Right lobe of liver (tissue), 4 donors: ENCODE data around the gene CEP85L.

Experiments
- CTCF ChIP-seq, 4 donors: fragments of 200-600 bp in 3 of 4; fragments of 450-650 bp in 1 of 4; IDR thresholded peaks; one replicate each; pipeline versions ENCODE4 v1.5.1 to v1.8.0; 2016 to 2022; ENCODE audit warnings: antibody characterized with exemption in 4 of 4, mild to moderate bottlenecking in 2 of 4
- POLR2A ChIP-seq: fragments of 450-650 bp; IDR thresholded peaks from one replicate; pipeline ENCODE4 v1.6.1; 2017; ENCODE audit warnings: antibody characterized with exemption, mild to moderate bottlenecking
- donor health status: DM: no; HTN: no; CAD: no.
- donor health status: DM: no; HTN: no; CAD: no.
- donor health status: DM: no; HTN: yes; CAD: no.

GRCh38 chr6:118660218-118660569 lies 8.8 kb upstream of the CEP85L start:
- no peak for TF ChIP-seq POLR2A
- no peak for TF ChIP-seq CTCF (IDR thresholded peaks at IDR 0.05)
